Upper lobe of right lung (tissue), 1 donor: ENCODE measurements around the gene TFCP2L1. TPM values are rescaled to one million over a fixed set of nuclear protein-coding genes. Genes with fewer than 3 reads are reported as not detected.
A peak's percentile ranks its signal among the peaks of the same experiment; 100 is the strongest.

Experiments used
- ATAC-seq: fragments of 200-7000 bp; cut with Tn5 transposase; one replicate; pipeline ENCODE4 v1.9.1; 2020; ENCODE audit warnings: mild to moderate bottlenecking, moderate library complexity
- DNase-seq: peaks from one replicate; pipeline ENCODE4 v3.0.0-alpha.2; 2020
- H3K27ac ChIP-seq: fragments of 200-600 bp; one replicate; pipeline ENCODE4 v1.8.0; 2022
- H3K27me3 ChIP-seq: fragments of 200-600 bp; one replicate; pipeline ENCODE4 v1.8.0; 2022; ENCODE audit warnings: mild to moderate bottlenecking
- H3K36me3 ChIP-seq: fragments of 200-600 bp; one replicate; pipeline ENCODE4 v1.8.0; 2022
- H3K4me1 ChIP-seq: fragments of 200-600 bp; one replicate; pipeline ENCODE4 v1.8.0; 2022
- H3K4me3 ChIP-seq: fragments of 200-600 bp; one replicate; pipeline ENCODE4 v1.8.0; 2022; ENCODE audit warnings: mild to moderate bottlenecking
- H3K9me3 ChIP-seq: fragments of 200-600 bp; one replicate; pipeline ENCODE4 v1.8.0; 2022
- intact Hi-C: fragments of 100-400 bp; cut with DNase I; formaldehyde crosslinking; loops from one replicate; pipeline ENCODE4 v1.11.0; 2022
- total RNA-seq: library from RNA; stranded (reverse); fragmentation: NEBNext Ultra II Directional; extraction: Animal tissue kit (Norgen Biotek cat#: 25700); gene quantifications from one replicate; pipeline ENCODE4 v1.2.1, GENCODE V29; 2021
- TF ChIP-seq, protein P1 (sequence below): fragments of 200-600 bp; IDR thresholded peaks from one replicate; pipeline ENCODE4 v1.8.0; 2022; ENCODE audit warnings: antibody characterized with exemption
- donor health status: DM: no; HTN: yes; CAD: no; lungs with severe emphysema.

TFCP2L1 gene
- total RNA-seq, 1 donor from 2014 or later, result 22.0 TPM

GRCh38 chr2:121253021-121253673, 31.9 kb downstream of the TFCP2L1 start:
- TF ChIP-seq, protein P1, sequence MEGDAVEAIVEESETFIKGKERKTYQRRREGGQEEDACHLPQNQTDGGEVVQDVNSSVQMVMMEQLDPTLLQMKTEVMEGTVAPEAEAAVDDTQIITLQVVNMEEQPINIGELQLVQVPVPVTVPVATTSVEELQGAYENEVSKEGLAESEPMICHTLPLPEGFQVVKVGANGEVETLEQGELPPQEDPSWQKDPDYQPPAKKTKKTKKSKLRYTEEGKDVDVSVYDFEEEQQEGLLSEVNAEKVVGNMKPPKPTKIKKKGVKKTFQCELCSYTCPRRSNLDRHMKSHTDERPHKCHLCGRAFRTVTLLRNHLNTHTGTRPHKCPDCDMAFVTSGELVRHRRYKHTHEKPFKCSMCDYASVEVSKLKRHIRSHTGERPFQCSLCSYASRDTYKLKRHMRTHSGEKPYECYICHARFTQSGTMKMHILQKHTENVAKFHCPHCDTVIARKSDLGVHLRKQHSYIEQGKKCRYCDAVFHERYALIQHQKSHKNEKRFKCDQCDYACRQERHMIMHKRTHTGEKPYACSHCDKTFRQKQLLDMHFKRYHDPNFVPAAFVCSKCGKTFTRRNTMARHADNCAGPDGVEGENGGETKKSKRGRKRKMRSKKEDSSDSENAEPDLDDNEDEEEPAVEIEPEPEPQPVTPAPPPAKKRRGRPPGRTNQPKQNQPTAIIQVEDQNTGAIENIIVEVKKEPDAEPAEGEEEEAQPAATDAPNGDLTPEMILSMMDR, result no peak
- no peak for ATAC-seq

DNA sequence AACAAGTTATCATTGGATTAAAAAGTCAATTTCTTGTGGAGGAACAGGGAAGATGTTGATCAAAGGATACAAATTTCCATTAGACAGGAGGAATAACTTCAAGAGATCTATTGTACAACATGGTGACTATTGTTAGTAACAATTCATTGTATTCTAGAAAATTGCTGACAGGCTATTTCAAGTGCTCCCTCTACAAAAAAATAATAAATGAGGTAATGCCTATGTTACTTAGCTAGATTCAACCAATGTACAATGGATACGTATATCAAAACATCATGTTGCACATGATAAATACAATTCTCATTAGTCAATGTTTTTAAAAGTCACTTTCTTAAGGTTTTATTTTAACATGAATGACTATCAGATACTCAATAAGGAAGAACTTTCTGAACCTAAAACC, 33.5 kb downstream of the TFCP2L1 start:
- no peaks in the 10 kb centered on the region for H3K27me3 ChIP-seq
- no peak overlapping the region for H3K27ac ChIP-seq
- DNase-seq, result no peak
- H3K4me3 ChIP-seq, result no peak overlapping the region
- no peaks in the 10 kb centered on the region for H3K4me1 ChIP-seq
- TF ChIP-seq, protein P1, result no peak
- no peaks in the 10 kb centered on the region for H3K9me3 ChIP-seq
- ATAC-seq, result no peak
- no peaks in the 10 kb centered on the region for H3K36me3 ChIP-seq
- intact Hi-C loops, result no loop called here

More at GRCh38 chr2:121253021-121253673, 31.9 kb downstream of the TFCP2L1 start:
- Histone ChIP-seq H3K36me3 (no peaks in the 10 kb centered on the region), H3K4me3 (no peak overlapping the region), H3K4me1 (no peaks in the 10 kb centered on the region), H3K27me3 (peaks cover 6% of the 10 kb centered on the region), H3K9me3 (no peaks in the 10 kb centered on the region), H3K27ac (no peak overlapping the region)
- intact Hi-C loops, result no loop called here
- DNase-seq, result no peak

- no peak overlapping the region for H3K27ac ChIP-seq
- TF ChIP-seq, protein P1, result no peak
- DNase-seq (peak; percentile 37), ATAC-seq (no peak)
- H3K4me1 ChIP-seq, result no peaks in the 10 kb centered on the region
- intact Hi-C loops, result no loop called here
- no peaks in the 10 kb centered on the region for H3K36me3 ChIP-seq
- H3K9me3 ChIP-seq, result no peaks in the 10 kb centered on the region
- no peak overlapping the region for H3K4me3 ChIP-seq
- no peaks in the 10 kb centered on the region for H3K27me3 ChIP-seq
Observed at GRCh38 chr2:121248766-121249343, 36.1 kb downstream of the TFCP2L1 start.

- no peaks in the 10 kb centered on the region for H3K36me3 ChIP-seq
- intact Hi-C loops, result no loop called here
- H3K27me3 ChIP-seq, result no peaks in the 10 kb centered on the region
- ATAC-seq (no peak), DNase-seq (peak; percentile 28)
- no peak overlapping the region for H3K27ac ChIP-seq
- no peak overlapping the region for H3K4me3 ChIP-seq
- no peaks in the 10 kb centered on the region for H3K9me3 ChIP-seq
- no peaks in the 10 kb centered on the region for H3K4me1 ChIP-seq
- TF ChIP-seq, protein P1, result no peak
Observed at GRCh38 chr2:121247971-121248370, 37.0 kb downstream of the TFCP2L1 start.

GRCh38 chr2:121247534-121247933, 37.5 kb downstream of the TFCP2L1 start:
- ATAC-seq, result no peak
- no peak overlapping the region for H3K27ac ChIP-seq
- no peak for DNase-seq
- H3K27me3 ChIP-seq, result no peaks in the 10 kb centered on the region
- H3K4me1 ChIP-seq, result no peaks in the 10 kb centered on the region
- no peaks in the 10 kb centered on the region for H3K9me3 ChIP-seq
- intact Hi-C loops, result no loop called here
- no peak overlapping the region for H3K4me3 ChIP-seq
- no peaks in the 10 kb centered on the region for H3K36me3 ChIP-seq
- TF ChIP-seq, protein P1, result no peak
